Smooth muscle cell (in vitro differentiated cells): ENCODE results near the gene ZNF841. TPM values are rescaled to one million over a fixed set of nuclear protein-coding genes. Genes with fewer than 3 reads are reported as not detected.
"Not testable (repeated sequence)": the region's sequence is repeated elsewhere in the genome, so short reads cannot be mapped to it uniquely, and the experiment has no call there.

Experiments
- DNase-seq: peaks from one replicate; lab custom pipeline; 2025; ENCODE audit not compliant: unreplicated experiment; lab: John Stamatoyannopoulos, UW
- H2AFZ ChIP-seq: fragments of 200-600 bp; sonication (generic); 2 replicates; pipeline ENCODE4 v1.6.0; 2016; ENCODE audit warnings: antibody characterized with exemption, low read depth, mild to moderate bottlenecking
- H3F3A ChIP-seq: fragments of 200-600 bp; sonication (generic); 2 replicates; pipeline ENCODE4 v1.6.0; 2017; ENCODE audit warnings: antibody characterized with exemption, low read depth
- H3K27ac ChIP-seq: fragments of 200-600 bp; sonication (generic); 2 replicates; pipeline ENCODE4 v1.5.1; 2016; ENCODE audit warnings: low read depth, mild to moderate bottlenecking
- H3K27me3 ChIP-seq: fragments of 200-600 bp; sonication (generic); 2 replicates; pipeline ENCODE4 v1.6.1; 2016; ENCODE audit warnings: low read depth, mild to moderate bottlenecking
- H3K36me3 ChIP-seq: fragments of 200-600 bp; sonication (generic); 2 replicates; pipeline ENCODE4 v1.5.1; 2016; ENCODE audit warnings: low read depth
- H3K4me1 ChIP-seq: fragments of 200-600 bp; sonication (generic); 2 replicates; pipeline ENCODE4 v1.5.1; 2016; ENCODE audit warnings: low read depth
- H3K4me2 ChIP-seq: fragments of 200-600 bp; sonication (generic); 2 replicates; pipeline ENCODE4 v1.6.0; 2016; ENCODE audit warnings: mild to moderate bottlenecking
- H3K4me3 ChIP-seq: fragments of 200-600 bp; sonication (generic); 2 replicates; pipeline ENCODE4 v1.5.1; 2016; ENCODE audit warnings: mild to moderate bottlenecking
- H3K79me2 ChIP-seq: fragments of 200-600 bp; sonication (generic); 2 replicates; pipeline ENCODE4 v1.6.0; 2016; ENCODE audit warnings: low read depth, mild to moderate bottlenecking
- H3K9ac ChIP-seq: fragments of 200-600 bp; sonication (generic); 2 replicates; pipeline ENCODE4 v1.6.0; 2016; ENCODE audit warnings: low read depth
- H3K9me3 ChIP-seq: fragments of 200-600 bp; sonication (generic); replicated peaks from 2 replicates; pipeline ENCODE4 v1.5.1; 2016; ENCODE audit warnings: low read depth
- H4K20me1 ChIP-seq: fragments of 200-600 bp; sonication (generic); 2 replicates; pipeline ENCODE4 v1.6.0; 2016; ENCODE audit warnings: low read depth
- WGBS: methylation state at CpG from one replicate; pipeline ENCODE4 v1.1.7; 2016; ENCODE audit warnings: low lambda C conversion rate; 5-methylcytosine and 5-hydroxymethylcytosine counted together
- polyA plus RNA-seq: library from polyadenylated mRNA; unstranded; fragments of >200 nt; fragmentation: Nextera tagmentation; extraction: Ambion mirVana; gene quantifications from 2 replicates; pipeline ENCODE4 v1.2.1, GENCODE V29; 2016
- total RNA-seq: library from RNA; depleted of rRNA; stranded (reverse); fragments of >200 nt; gene quantifications from 2 replicates; pipeline ENCODE4 v1.2.3, GENCODE V29; 2014
- TF ChIP-seq, protein P1 (sequence below): fragments of 200-600 bp; sonication (generic); IDR thresholded peaks from 2 replicates; pipeline ENCODE4 v1.5.1; 2017; ENCODE audit warnings: borderline replicate concordance, mild to moderate bottlenecking, antibody characterized with exemption; ENCODE audit not compliant: insufficient read depth, poor library complexity, severe bottlenecking

The ZNF841 gene
- total and polyA plus RNA-seq, 2 experiments from 2014 or later, result 7.9 to 50.6 TPM

DNA sequence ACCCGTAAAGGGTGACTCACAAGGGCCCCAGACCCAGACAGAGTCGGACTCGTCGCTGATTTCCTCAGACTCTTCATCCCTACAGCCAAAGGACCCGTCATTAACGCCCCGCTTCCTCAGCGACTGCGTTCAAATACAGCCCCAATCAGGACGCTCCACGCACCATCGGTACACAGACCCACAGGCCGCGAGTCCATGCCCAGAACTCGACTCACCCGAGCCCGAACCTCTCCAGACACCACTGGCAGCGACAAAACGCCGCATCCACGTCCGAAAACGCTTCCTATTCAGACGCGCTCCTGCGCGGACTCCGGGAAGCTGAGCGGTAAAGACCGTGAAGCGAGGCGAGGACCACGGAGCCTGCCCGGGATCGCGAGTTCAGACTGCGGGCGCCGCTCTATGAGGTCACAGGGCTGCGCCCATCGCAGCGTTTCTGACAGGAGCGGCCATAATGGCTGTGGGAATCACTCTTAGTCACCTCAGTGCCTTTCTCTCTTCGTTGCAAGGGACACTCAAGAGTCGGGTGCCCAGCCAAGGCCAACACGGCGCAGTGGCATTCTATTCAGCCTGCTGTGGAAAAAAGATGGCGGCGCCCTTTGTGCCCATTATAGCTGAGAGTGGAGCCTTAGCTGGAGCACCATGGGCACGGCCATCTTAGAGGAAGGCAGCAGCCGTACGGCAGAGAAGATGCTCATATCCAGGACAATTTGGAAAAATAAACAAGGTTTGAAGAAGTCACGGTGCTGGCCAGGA lies 67.4 kb downstream of the ZNF841 start, which contains the start of gene ZNF614:
ZNF614 (minus strand) TSS at position 353 of the 753 bp plus-strand sequence. CDS start 2,634 bp downstream, outside the sequence.
- Histone ChIP-seq H2AFZ (peak within 1 kb of the TSS; percentile 98), H3F3A (no peaks in the 10 kb centered on the region), H3K27me3 (no peaks in the 10 kb centered on the region), H3K4me1 (peaks cover 18% of the 10 kb centered on the region), H4K20me1 (no peaks in the 10 kb centered on the region), H3K27ac (peak within 1 kb of the TSS; percentile 97), H3K9ac (peak within 1 kb of the TSS; percentile 99), H3K9me3 (peaks cover 19% of the 10 kb centered on the region), H3K4me2 (peak within 1 kb of the TSS; percentile 98), H3K79me2 (peaks cover 22% of the 10 kb centered on the region), H3K36me3 (peaks cover 38% of the 10 kb centered on the region), H3K4me3 (peak within 1 kb of the TSS; percentile 96)
- 1% methylated on average over 53 of the region's 53 CpGs for WGBS
- TF ChIP-seq, protein P1, sequence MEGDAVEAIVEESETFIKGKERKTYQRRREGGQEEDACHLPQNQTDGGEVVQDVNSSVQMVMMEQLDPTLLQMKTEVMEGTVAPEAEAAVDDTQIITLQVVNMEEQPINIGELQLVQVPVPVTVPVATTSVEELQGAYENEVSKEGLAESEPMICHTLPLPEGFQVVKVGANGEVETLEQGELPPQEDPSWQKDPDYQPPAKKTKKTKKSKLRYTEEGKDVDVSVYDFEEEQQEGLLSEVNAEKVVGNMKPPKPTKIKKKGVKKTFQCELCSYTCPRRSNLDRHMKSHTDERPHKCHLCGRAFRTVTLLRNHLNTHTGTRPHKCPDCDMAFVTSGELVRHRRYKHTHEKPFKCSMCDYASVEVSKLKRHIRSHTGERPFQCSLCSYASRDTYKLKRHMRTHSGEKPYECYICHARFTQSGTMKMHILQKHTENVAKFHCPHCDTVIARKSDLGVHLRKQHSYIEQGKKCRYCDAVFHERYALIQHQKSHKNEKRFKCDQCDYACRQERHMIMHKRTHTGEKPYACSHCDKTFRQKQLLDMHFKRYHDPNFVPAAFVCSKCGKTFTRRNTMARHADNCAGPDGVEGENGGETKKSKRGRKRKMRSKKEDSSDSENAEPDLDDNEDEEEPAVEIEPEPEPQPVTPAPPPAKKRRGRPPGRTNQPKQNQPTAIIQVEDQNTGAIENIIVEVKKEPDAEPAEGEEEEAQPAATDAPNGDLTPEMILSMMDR, result no peak
- peak; percentile 68 for DNase-seq

DNA sequence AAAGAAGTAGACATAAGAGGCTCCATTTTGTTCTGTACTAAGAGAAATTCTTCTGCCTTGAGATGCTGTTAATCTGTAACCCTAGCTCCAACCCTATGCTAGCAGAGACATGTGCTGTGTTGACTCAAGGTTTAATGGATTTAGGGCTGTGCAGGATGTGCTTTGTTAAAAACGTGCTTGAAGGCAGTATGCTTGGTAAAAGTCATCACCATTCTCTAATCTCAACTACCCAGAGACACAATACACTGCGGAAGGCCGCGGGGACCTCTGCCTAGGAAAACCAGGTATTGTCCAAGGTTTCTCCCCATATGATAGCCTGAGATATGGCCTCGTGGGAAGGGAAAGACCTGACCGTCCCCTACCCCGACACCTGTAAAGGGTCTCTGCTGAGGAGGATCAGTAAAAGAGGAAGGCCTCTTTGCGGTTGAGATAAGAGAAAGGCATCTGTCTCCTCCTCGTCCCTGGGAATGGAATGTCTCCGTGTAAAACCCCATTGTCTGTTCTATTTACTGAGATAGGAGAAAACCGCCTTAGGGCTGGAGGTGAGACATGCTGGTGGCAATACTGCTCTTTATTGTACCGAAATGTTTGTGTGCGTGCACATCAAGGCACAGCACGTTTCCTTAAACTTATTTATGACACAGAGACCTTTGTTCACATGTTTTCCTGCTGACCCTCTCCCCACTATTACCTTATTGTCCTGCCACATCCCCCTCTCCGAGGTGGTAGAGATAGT lies 69.1 kb downstream of the ZNF841 start:
- H3K4me1 ChIP-seq, result peaks cover 18% of the 10 kb centered on the region
- H3F3A ChIP-seq, H4K20me1 ChIP-seq, H2AFZ ChIP-seq, H3K27me3 ChIP-seq, H3K9ac ChIP-seq, DNase-seq: not testable (repeated sequence)
- peaks cover 14% of the 10 kb centered on the region for H3K9me3 ChIP-seq
- H3K4me3 ChIP-seq, result peak overlapping the region; percentile 96
- H3K27ac ChIP-seq, result peak overlapping the region; percentile 97
- H3K36me3 ChIP-seq, result peaks cover 33% of the 10 kb centered on the region
- peak overlapping the region; percentile 98 for H3K4me2 ChIP-seq
- H3K79me2 ChIP-seq, result peaks cover 27% of the 10 kb centered on the region
- 79% methylated on average over 15 of the region's 15 CpGs for WGBS

DNA sequence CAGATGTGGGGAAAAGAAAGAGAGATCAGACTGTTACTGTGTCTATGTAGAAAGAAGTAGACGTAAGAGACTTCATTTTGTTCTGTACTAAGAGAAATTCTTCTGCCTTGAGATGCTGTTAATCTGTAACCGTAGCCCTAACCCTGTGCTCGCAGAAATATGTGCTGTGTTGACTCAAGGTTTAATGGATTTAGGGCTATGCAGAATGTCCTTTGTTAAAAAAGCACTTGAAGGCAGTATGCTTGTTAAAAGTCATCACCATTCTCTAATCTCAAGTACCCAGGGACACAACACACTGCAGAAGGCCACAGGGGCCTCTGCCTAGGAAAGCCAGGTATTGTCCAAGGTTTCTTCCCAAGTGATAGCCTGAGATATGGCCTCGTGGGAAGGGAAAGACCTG lies 71.1 kb downstream of the ZNF841 start:
- H3K79me2 ChIP-seq, result peaks cover 34% of the 10 kb centered on the region
- DNase-seq, H4K20me1 ChIP-seq, H3F3A ChIP-seq, H3K4me2 ChIP-seq, H2AFZ ChIP-seq, H3K27ac ChIP-seq, H3K9ac ChIP-seq, H3K4me3 ChIP-seq, H3K27me3 ChIP-seq: not testable (repeated sequence)
- peaks cover 24% of the 10 kb centered on the region for H3K9me3 ChIP-seq
- H3K36me3 ChIP-seq, result peaks cover 51% of the 10 kb centered on the region
- peaks cover 18% of the 10 kb centered on the region for H3K4me1 ChIP-seq
- WGBS, result 97% methylated on average over 4 of the region's 4 CpGs

DNA sequence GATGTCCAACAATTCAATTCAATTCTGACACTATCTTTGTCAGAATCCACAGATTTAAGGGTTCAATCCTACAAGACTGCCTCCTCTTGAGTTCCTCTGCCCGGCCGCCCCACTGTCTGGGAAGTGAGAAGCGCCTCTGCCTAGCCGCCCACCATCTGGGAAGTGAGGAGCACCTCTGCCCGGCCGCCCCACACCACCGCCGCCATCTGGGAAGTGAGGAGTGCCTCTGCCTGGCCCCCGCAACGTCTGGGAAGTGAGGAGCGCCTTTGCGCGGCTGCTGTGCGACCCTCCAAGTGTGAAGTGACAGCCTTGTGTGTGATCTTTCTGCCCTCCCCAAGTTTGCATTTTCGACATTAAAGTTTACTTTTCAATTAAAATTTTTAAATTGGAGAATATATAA lies 73.4 kb downstream of the ZNF841 start:
- TF ChIP-seq, protein P1, result no peak
- H3K4me2 ChIP-seq, result no peak overlapping the region
- H3K36me3 ChIP-seq, result peaks cover 69% of the 10 kb centered on the region

More for the DNA sequence above, 73.4 kb downstream of the ZNF841 start:
- Histone ChIP-seq H3K9me3 (peaks cover 24% of the 10 kb centered on the region), H3K4me3 (no peak overlapping the region), H3K27ac (no peak overlapping the region), H3K79me2 (peaks cover 27% of the 10 kb centered on the region), H3K9ac (no peak overlapping the region), H3K27me3 (no peaks in the 10 kb centered on the region), H3K4me1 (peaks cover 6% of the 10 kb centered on the region), H3F3A (no peaks in the 10 kb centered on the region), H2AFZ (no peak overlapping the region), H4K20me1 (no peaks in the 10 kb centered on the region)
- no peak for DNase-seq
- WGBS, result 98% methylated on average over 15 of the region's 15 CpGs
